NT2/D1 (cell line): Measurements from ENCODE around the gene SORCS1.

Experiments
- DNase-seq: peaks from one replicate; pipeline ENCODE4 v3.0.0-alpha.2; 2011; ENCODE audit warnings: low read depth, low spot score
- H3K27me3 ChIP-seq: 2 replicates; pipeline ENCODE4 v1.6.0; 2011; ENCODE audit warnings: mild to moderate bottlenecking; ENCODE audit not compliant: insufficient read length, insufficient read depth
- H3K36me3 ChIP-seq: 2 replicates; pipeline ENCODE4 v1.6.1; 2011; ENCODE audit warnings: mild to moderate bottlenecking, low read length, mixed read lengths; ENCODE audit not compliant: insufficient read depth, insufficient read length
- H3K4me1 ChIP-seq: 2 replicates; pipeline ENCODE4 v1.5.1; 2011; ENCODE audit not compliant: insufficient read depth, insufficient read length
- H3K4me3 ChIP-seq: 2 replicates; pipeline ENCODE4 v1.5.1; 2011; ENCODE audit warnings: low read depth; ENCODE audit not compliant: insufficient read length
- H3K9ac ChIP-seq: 2 replicates; pipeline ENCODE4 v1.6.0; 2011; ENCODE audit warnings: low read depth; ENCODE audit not compliant: insufficient read length
- H3K9me3 ChIP-seq: 2 replicates; pipeline ENCODE4 v1.5.1; 2011; ENCODE audit warnings: mild to moderate bottlenecking, low read length; ENCODE audit not compliant: insufficient read depth
- SUZ12 ChIP-seq: IDR thresholded peaks from 2 replicates; pipeline ENCODE4 v1.6.1; 2011; ENCODE audit not compliant: insufficient read length, insufficient read depth; ENCODE audit errors: extremely low read depth
- YY1 ChIP-seq: IDR thresholded peaks from 2 replicates; pipeline ENCODE4 v1.6.1; 2011; ENCODE audit not compliant: insufficient read length, insufficient read depth
- ZNF274 ChIP-seq: IDR thresholded peaks from 2 replicates; pipeline ENCODE4 v1.6.1; 2011; ENCODE audit warnings: mild to moderate bottlenecking, low read depth, low read length

Gene SORCS1

DNA sequence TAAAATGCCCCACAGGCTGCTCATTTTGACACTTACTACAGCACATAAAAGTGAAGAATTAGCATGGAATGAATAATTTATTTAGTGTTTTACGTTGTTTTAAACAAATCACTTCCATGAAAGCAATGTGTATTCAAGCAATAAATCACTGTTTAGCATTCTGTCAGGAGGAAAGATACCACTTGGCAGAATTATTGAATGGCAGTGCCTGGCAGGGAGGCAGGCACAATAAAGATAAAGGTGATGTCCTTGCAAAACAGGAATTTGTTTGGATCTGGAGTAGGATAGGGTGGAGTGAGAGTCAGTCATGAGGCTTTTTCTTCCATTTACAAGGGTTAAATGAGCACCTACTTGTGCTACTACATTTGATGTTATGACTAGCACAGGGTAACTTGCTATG lies 190.8 kb downstream of the SORCS1 start:
- Histone ChIP-seq H3K27me3 (no peaks in the 10 kb centered on the region), H3K9me3 (no peaks in the 10 kb centered on the region), H3K4me1 (no peaks in the 10 kb centered on the region), H3K4me3 (no peak overlapping the region), H3K9ac (no peak overlapping the region), H3K36me3 (no peaks in the 10 kb centered on the region)
- no peak for DNase-seq
- no peak for TF ChIP-seq SUZ12
- TF ChIP-seq YY1: no peak
- no peak for TF ChIP-seq ZNF274

DNA sequence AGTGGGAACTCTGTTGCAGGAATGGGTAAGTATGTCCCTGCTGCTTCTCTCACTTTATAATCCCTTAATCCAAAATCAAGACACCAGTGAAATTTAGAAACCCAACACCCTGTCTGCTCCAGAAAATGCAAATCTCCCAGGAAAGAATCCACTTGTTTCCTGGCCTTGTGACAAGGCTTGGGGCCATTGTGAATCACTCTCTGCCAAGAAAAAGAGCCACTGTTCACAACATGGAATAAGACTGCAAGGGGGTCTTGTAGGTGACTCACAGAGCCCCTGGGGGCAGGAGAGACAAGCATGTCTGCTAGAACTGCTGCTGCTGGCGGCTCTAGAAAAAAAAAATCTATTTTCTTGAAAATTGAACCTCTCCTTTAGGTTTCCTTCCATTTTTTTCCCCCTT lies 191.2 kb downstream of the SORCS1 start:
- Histone ChIP-seq H3K36me3 (no peaks in the 10 kb centered on the region), H3K9ac (no peak overlapping the region), H3K4me3 (no peak overlapping the region), H3K4me1 (no peaks in the 10 kb centered on the region), H3K9me3 (no peaks in the 10 kb centered on the region), H3K27me3 (no peaks in the 10 kb centered on the region)
- DNase-seq: no peak
- no peak for TF ChIP-seq YY1
- no peak for TF ChIP-seq ZNF274
- no peak for TF ChIP-seq SUZ12

DNA sequence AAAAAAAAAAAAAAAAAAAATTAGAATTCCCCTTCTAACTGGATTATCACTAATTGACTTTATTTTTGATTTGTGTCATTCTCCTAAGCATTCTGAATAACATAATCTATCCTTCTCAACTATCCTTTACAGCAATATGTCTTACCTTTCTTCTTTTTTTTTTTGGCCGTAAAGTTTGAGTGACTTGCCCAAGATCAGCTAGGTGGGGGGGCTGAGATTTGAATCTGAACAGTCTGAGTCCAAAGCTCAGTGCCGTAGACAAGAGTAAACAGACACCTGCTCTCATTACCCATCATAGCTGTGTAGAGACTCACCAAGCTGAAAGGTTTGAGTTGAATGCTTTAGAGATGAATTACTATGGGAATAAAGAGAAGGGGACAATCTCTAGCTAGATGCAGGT lies 192.1 kb downstream of the SORCS1 start:
- DNase-seq: no peak
- Histone ChIP-seq H3K9me3 (no peaks in the 10 kb centered on the region), H3K4me3 (no peak overlapping the region), H3K4me1 (no peaks in the 10 kb centered on the region), H3K27me3 (no peaks in the 10 kb centered on the region), H3K36me3 (no peaks in the 10 kb centered on the region), H3K9ac (no peak overlapping the region)
- TF ChIP-seq SUZ12 (no peak), YY1 (no peak), ZNF274 (no peak)

DNA sequence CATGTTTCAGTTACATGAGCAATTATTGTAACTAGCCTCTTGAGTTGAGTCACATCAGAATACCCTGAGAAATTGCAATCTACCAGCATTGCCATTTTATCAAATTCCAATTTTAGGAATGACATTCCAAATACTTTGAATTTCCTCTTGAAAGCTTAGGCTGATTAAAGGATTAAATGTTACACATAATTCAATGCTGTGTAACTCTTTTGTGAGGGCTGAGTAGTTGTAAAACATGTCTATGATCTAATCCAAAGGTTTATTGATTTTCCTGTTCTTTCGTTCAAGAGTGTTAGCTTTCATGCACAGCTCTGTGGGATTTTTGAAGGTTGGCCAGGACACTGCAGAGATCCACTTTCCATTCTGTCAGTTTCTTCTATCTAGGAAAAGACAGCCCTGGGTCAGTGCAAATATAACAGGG lies 193.1 kb downstream of the SORCS1 start:
- no peaks in the 10 kb centered on the region for H3K4me1 ChIP-seq
- no peak overlapping the region for H3K4me3 ChIP-seq
- H3K27me3 ChIP-seq: no peaks in the 10 kb centered on the region
- H3K36me3 ChIP-seq: no peaks in the 10 kb centered on the region
- no peak for DNase-seq
- no peak for TF ChIP-seq SUZ12
- no peak for TF ChIP-seq ZNF274
- TF ChIP-seq YY1: no peak
- no peak overlapping the region for H3K9ac ChIP-seq
- H3K9me3 ChIP-seq: no peaks in the 10 kb centered on the region

DNA sequence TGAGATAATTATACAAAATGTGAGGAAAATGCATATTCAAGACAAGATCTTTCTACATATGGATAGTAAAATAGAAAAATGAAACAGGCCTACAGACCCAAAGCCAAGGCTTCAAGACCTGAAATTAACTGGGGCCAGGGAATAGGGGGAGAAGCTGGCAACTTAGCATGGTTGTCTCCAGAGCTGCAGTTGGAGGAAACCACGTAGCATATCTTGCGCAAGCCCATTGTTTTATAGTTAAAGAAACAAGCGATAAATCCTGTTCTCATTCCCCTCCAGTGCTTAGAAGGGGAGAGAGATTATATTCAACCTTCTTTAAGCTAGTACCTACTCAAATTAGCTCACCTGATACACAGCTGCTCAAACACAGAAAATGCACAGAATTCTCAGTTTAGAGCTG lies 197.1 kb downstream of the SORCS1 start:
- Histone ChIP-seq H3K4me3 (no peak overlapping the region), H3K36me3 (no peaks in the 10 kb centered on the region), H3K27me3 (no peaks in the 10 kb centered on the region), H3K4me1 (no peaks in the 10 kb centered on the region), H3K9me3 (no peaks in the 10 kb centered on the region), H3K9ac (no peak overlapping the region)
- no peak for DNase-seq
- TF ChIP-seq ZNF274 (no peak), YY1 (no peak), SUZ12 (no peak)

DNA sequence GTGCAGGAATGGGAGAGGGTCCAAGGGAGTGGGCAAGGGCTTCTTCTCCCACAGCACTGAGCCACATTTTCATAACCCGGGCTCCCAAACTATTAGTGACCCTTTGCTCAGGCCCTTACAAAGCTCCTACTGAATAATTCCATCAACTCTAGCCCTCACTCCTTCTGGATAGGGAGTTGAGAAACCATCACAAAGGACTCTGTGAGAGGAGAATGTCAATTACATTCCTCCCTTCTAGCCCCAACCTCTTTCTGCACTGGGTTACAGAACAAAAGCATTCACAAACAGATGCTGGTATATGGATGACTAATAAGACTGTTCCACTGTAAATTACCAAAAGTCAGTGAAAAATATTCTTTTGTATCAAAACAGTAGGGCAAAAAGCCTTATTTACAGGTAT lies 203.7 kb downstream of the SORCS1 start:
- no peak for TF ChIP-seq YY1
- TF ChIP-seq SUZ12: no peak
- no peak for TF ChIP-seq ZNF274
- Histone ChIP-seq H3K9ac (no peak overlapping the region), H3K4me3 (no peak overlapping the region), H3K4me1 (no peaks in the 10 kb centered on the region), H3K36me3 (no peaks in the 10 kb centered on the region), H3K27me3 (no peaks in the 10 kb centered on the region), H3K9me3 (no peaks in the 10 kb centered on the region)
- no peak for DNase-seq

DNA sequence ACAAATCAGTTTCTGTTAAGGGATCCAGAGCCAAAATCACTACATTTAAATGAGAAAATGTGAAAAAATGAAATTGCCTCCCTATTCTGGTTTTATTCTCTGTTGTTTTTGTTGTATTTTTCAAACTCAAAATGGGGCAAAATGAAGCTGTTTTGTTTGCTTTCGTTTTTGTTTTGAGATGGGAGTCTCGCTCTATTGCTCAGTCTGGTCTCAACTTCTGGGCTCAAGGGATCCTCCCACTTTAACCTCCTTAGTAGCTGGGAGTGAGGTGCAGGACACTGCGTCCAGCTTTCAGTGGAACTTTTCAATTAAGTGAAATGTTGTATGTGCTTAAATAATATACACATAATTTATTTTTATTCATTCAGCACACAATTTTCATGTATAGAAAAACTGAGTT lies 205.0 kb downstream of the SORCS1 start:
- H3K36me3 ChIP-seq: no peaks in the 10 kb centered on the region
- H3K9me3 ChIP-seq: no peaks in the 10 kb centered on the region
- no peaks in the 10 kb centered on the region for H3K4me1 ChIP-seq
- no peak overlapping the region for H3K4me3 ChIP-seq
- no peaks in the 10 kb centered on the region for H3K27me3 ChIP-seq
- TF ChIP-seq YY1 (no peak), ZNF274 (no peak), SUZ12 (no peak)
- no peak overlapping the region for H3K9ac ChIP-seq
- no peak for DNase-seq

DNA sequence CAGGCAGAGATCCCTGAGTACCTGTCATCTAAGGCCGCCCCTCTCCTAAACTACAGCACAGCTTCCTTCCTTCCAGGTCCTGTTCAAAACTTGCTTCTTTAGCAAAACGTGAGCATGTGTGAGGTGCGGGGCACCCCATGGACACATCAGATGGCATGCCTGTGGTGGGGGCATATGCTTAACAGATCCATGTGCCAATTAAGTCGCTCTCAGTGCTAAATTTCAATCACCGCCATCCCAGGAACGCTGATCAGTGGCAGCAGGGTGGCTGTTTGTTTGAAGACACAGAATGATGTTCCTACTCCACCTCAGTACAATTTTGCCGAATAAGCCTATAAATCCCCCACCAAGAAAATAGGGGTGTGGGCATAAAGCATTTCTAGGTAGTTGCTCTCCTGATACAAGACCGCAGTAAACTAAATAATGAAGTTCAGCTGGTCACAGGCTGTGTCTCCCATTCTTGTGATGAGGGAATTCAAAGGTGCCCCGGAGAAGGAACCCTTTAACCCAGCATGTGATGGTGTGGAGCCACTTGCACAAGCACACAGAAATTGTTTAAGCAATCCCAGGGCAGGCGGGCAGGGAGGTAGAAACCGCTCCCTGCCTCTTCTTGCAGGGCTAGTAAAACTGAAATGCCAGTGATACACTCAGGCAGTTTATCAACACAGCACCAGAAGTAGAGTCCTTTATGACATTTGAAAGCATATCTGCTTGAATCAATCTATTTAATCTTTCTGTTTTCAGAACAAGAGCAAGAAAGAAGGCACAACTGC lies 205.7 kb downstream of the SORCS1 start:
- Histone ChIP-seq H3K9ac (no peak overlapping the region), H3K9me3 (no peaks in the 10 kb centered on the region), H3K27me3 (no peaks in the 10 kb centered on the region), H3K4me3 (no peak overlapping the region), H3K4me1 (no peaks in the 10 kb centered on the region), H3K36me3 (no peaks in the 10 kb centered on the region)
- no peak for DNase-seq
- TF ChIP-seq YY1: no peak
- no peak for TF ChIP-seq ZNF274
- no peak for TF ChIP-seq SUZ12
